CD4-positive, alpha-beta T cell treated with Interleukin-1 beta for 1 hour (primary cell): ENCODE measurements around the gene RAD1.

Experiments used
- DNase-seq, 2 donors: peaks; one replicate each; pipeline ENCODE4 v3.0.0-alpha.2; 2020 to 2022

RAD1 gene

GRCh38 chr5:34914671-34915138 is 599 bp downstream of the RAD1 start:
- DNase-seq = peak in 1 of 2 donors; percentile 1

- no peak for DNase-seq
Observed at GRCh38 chr5:34913072-34913471, 2.2 kb downstream of the RAD1 start.

- DNase-seq = no peak
Observed at GRCh38 chr5:34905564-34905963, 9.7 kb downstream of the RAD1 start.

GRCh38 chr5:34903260-34903659 is 12.0 kb downstream of the RAD1 start:
- DNase-seq = no peak

GRCh38 chr5:34900652-34901051 is 14.7 kb downstream of the RAD1 start:
- no peak for DNase-seq

- DNase-seq = no peak
Observed at GRCh38 chr5:34899066-34899465, 16.2 kb downstream of the RAD1 start.

- DNase-seq = peak; percentile 58 to 59
Observed at GRCh38 chr5:34898258-34898895, 16.9 kb downstream of the RAD1 start.

- no peak for DNase-seq
Observed at GRCh38 chr5:34897646-34898045, 17.7 kb downstream of the RAD1 start.

GRCh38 chr5:34895641-34896419 is 19.5 kb downstream of the RAD1 start:
- no peak for DNase-seq

- DNase-seq = no peak
Observed at GRCh38 chr5:34894716-34895115, 20.6 kb downstream of the RAD1 start.

- DNase-seq = no peak
Observed at GRCh38 chr5:34892414-34892813, 22.9 kb downstream of the RAD1 start.

- DNase-seq = no peak
Observed at GRCh38 chr5:34891981-34892380, 23.3 kb downstream of the RAD1 start.

GRCh38 chr5:34889394-34889793 is 25.9 kb downstream of the RAD1 start:
- DNase-seq = no peak

- no peak for DNase-seq
Observed at GRCh38 chr5:34886392-34887119, 28.7 kb downstream of the RAD1 start.

GRCh38 chr5:34881246-34881645 is 34.1 kb downstream of the RAD1 start:
- DNase-seq = no peak

GRCh38 chr5:34876275-34876674 is 39.0 kb downstream of the RAD1 start:
- no peak for DNase-seq

- no peak for DNase-seq
Observed at GRCh38 chr5:34870382-34870781, 44.9 kb downstream of the RAD1 start.

- DNase-seq = no peak
Observed at GRCh38 chr5:34869256-34869655, 46.0 kb downstream of the RAD1 start.

- no peak for DNase-seq
Observed at GRCh38 chr5:34868791-34869190, 46.5 kb downstream of the RAD1 start.

- DNase-seq = no peak
Observed at GRCh38 chr5:34867660-34868059, 47.6 kb downstream of the RAD1 start.

- DNase-seq = no peak
Observed at GRCh38 chr5:34866989-34867471, 48.3 kb downstream of the RAD1 start.

- no peak for DNase-seq
Observed at GRCh38 chr5:34865091-34865490, 50.2 kb downstream of the RAD1 start.

GRCh38 chr5:34863946-34864345 is 51.4 kb downstream of the RAD1 start:
- no peak for DNase-seq

GRCh38 chr5:34859253-34859652 is 56.1 kb downstream of the RAD1 start:
- no peak for DNase-seq
